HepG2 (cell line): Measurements from ENCODE around the gene HSDL2. TPM values are rescaled to one million over a fixed set of nuclear protein-coding genes. Genes with fewer than 3 reads are reported as not detected.

Source experiments
- CC2D1A ChIP-seq: sonication (generic); formaldehyde crosslinking; IDR thresholded peaks from 2 replicates; pipeline ENCODE4 v1.8.1; 2023; ENCODE audit warnings: mild to moderate bottlenecking, missing genetic modification reagents
- HDAC2 ChIP-seq: sonication (generic); formaldehyde crosslinking; IDR thresholded peaks from 2 replicates; pipeline ENCODE4 v1.4.0; 2020; ENCODE audit warnings: missing genetic modification reagents
- HMGA1 ChIP-seq: sonication (generic); formaldehyde crosslinking; conservative IDR thresholded peaks from 2 replicates; pipeline ENCODE4 v1.4.0; 2020; ENCODE audit warnings: missing genetic modification reagents
- JUND ChIP-seq: sonication (generic); formaldehyde crosslinking; IDR thresholded peaks from 2 replicates; pipeline ENCODE4 v1.8.0; 2022; ENCODE audit warnings: mild to moderate bottlenecking, missing genetic modification reagents
- KAT7 ChIP-seq: IDR thresholded peaks from 2 replicates; pipeline ENCODE4 v1.6.1; 2018; ENCODE audit warnings: borderline replicate concordance, missing compliant biosample characterization
- KMT2B ChIP-seq: IDR thresholded peaks from 2 replicates; pipeline ENCODE4 v1.6.1; 2016; ENCODE audit warnings: missing genetic modification reagents, missing compliant biosample characterization
- MAFK ChIP-seq, 2 experiments: IDR thresholded peaks in 1 of 2; conservative IDR thresholded peaks in 1 of 2; 2 replicates each; pipeline ENCODE4 v1.6.1; 2011; ENCODE audit warnings: improper control_type of control experiment in 2 of 2, low read length in 2 of 2
- MBNL3 ChIP-seq: fragments of 250-450 bp; sonication (Bioruptor Pico); conservative IDR thresholded peaks from 2 replicates; pipeline ENCODE4 v1.8.0; 2022; ENCODE audit warnings: mild to moderate bottlenecking, inconsistent platforms
- MIER2 ChIP-seq: IDR thresholded peaks from 2 replicates; pipeline ENCODE4 v1.6.1; 2016; ENCODE audit warnings: missing biosample characterization, missing genetic modification reagents
- SMARCC2 ChIP-seq: fragments of 450-650 bp; IDR thresholded peaks from 2 replicates; pipeline ENCODE4 v1.6.1; 2017; ENCODE audit warnings: antibody characterized with exemption, mild to moderate bottlenecking
- SNAPC4 ChIP-seq: sonication (generic); formaldehyde crosslinking; IDR thresholded peaks from 2 replicates; pipeline ENCODE4 v1.4.0; 2020; ENCODE audit warnings: mild to moderate bottlenecking, missing genetic modification reagents
- SPEN ChIP-seq: sonication (generic); formaldehyde crosslinking; IDR thresholded peaks from 2 replicates; pipeline ENCODE4 v1.5.1; 2020; ENCODE audit warnings: low read depth, mild to moderate bottlenecking, missing genetic modification reagents
- TRIM24 ChIP-seq: sonication (generic); formaldehyde crosslinking; IDR thresholded peaks from 2 replicates; pipeline ENCODE4 v1.8.0; 2022; ENCODE audit warnings: mild to moderate bottlenecking, missing genetic modification reagents
- ZBTB39 ChIP-seq: sonication (generic); formaldehyde crosslinking; IDR thresholded peaks from 2 replicates; pipeline ENCODE4 v1.5.0; 2020; ENCODE audit warnings: missing genetic modification reagents
- ZBTB7A ChIP-seq: sonication (generic); formaldehyde crosslinking; IDR thresholded peaks from 2 replicates; pipeline ENCODE4 v1.8.0; 2022; ENCODE audit warnings: mild to moderate bottlenecking, missing genetic modification reagents
- ZFP90 ChIP-seq: sonication (generic); formaldehyde crosslinking; IDR thresholded peaks from 2 replicates; pipeline ENCODE4 v1.8.0; 2022; ENCODE audit warnings: missing genetic modification reagents, mild to moderate bottlenecking, inconsistent platforms, borderline replicate concordance
- ZNF10 ChIP-seq: sonication (generic); formaldehyde crosslinking; IDR thresholded peaks from 2 replicates; pipeline ENCODE4 v1.4.0; 2020; ENCODE audit warnings: mild to moderate bottlenecking, low read depth, missing genetic modification reagents, borderline replicate concordance
- ZNF263 ChIP-seq: sonication (generic); formaldehyde crosslinking; IDR thresholded peaks from 2 replicates; pipeline ENCODE4 v1.4.0; 2020; ENCODE audit warnings: missing genetic modification reagents
- polyA plus RNA-seq, 8 experiments: library from polyadenylated mRNA; depleted of rRNA in 3 of 8; stranded (reverse) in 7 of 8; unstranded in 1 of 8; fragments of >200 nt; fragmentation: Illumina TruSeq in 4 of 8; extraction: Trizol in 4 of 8; gene quantifications; 2 replicates each; pipeline versions ENCODE4 v1.2.1 to v1.2.3, GENCODE V29; 2011 to 2016; ENCODE audit warnings: low read depth in 4 of 8, missing spikeins in 1 of 8, mixed read lengths in 1 of 8; ENCODE audit not compliant: insufficient read depth in 1 of 8
- total RNA-seq, 5 experiments: library from RNA; depleted of rRNA; stranded (reverse); fragments of >200 nt; fragmentation: Illumina TruSeq; extraction: Trizol; gene quantifications; 2 replicates each; pipeline ENCODE4 v1.2.3, GENCODE V29; 2016; ENCODE audit warnings: low read depth in 1 of 5
- TF ChIP-seq, protein P1 (sequence below): sonication (generic); formaldehyde crosslinking; IDR thresholded peaks from 2 replicates; pipeline ENCODE4 v1.9.0; 2021; ENCODE audit warnings: missing genetic modification reagents, borderline replicate concordance
- TF ChIP-seq, protein P2 (sequence below): sonication (generic); formaldehyde crosslinking; IDR thresholded peaks from 2 replicates; pipeline ENCODE4 v1.5.0; 2020; ENCODE audit warnings: missing genetic modification reagents

Gene HSDL2
- total and polyA plus RNA-seq, 2 of the 13 experiments (the other 11 are each of a cell fraction or from before 2014, with no cell fraction given): 55.3 to 80.2 TPM

GRCh38 chr9:112332977-112333638 is 46.8 kb upstream of the HSDL2 start, which contains the start of gene PTBP3 (continued):
- no peak for TF ChIP-seq TRIM24 (CRISPR knock-in tag)
- peak; percentile 98 for TF ChIP-seq KAT7 (CRISPR knock-in tag)
- TF ChIP-seq, protein P1, sequence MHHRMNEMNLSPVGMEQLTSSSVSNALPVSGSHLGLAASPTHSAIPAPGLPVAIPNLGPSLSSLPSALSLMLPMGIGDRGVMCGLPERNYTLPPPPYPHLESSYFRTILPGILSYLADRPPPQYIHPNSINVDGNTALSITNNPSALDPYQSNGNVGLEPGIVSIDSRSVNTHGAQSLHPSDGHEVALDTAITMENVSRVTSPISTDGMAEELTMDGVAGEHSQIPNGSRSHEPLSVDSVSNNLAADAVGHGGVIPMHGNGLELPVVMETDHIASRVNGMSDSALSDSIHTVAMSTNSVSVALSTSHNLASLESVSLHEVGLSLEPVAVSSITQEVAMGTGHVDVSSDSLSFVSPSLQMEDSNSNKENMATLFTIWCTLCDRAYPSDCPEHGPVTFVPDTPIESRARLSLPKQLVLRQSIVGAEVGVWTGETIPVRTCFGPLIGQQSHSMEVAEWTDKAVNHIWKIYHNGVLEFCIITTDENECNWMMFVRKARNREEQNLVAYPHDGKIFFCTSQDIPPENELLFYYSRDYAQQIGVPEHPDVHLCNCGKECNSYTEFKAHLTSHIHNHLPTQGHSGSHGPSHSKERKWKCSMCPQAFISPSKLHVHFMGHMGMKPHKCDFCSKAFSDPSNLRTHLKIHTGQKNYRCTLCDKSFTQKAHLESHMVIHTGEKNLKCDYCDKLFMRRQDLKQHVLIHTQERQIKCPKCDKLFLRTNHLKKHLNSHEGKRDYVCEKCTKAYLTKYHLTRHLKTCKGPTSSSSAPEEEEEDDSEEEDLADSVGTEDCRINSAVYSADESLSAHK: no peak
- TF ChIP-seq ZNF10 (CRISPR knock-in tag): no peak
- TF ChIP-seq ZNF263 (CRISPR knock-in tag): 0 out of 2 replicates have a peak, but pooled peaks have one; percentile 14
- TF ChIP-seq, protein P2, sequence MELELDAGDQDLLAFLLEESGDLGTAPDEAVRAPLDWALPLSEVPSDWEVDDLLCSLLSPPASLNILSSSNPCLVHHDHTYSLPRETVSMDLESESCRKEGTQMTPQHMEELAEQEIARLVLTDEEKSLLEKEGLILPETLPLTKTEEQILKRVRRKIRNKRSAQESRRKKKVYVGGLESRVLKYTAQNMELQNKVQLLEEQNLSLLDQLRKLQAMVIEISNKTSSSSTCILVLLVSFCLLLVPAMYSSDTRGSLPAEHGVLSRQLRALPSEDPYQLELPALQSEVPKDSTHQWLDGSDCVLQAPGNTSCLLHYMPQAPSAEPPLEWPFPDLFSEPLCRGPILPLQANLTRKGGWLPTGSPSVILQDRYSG: peak; percentile 31; the same call in 1 of the 2 replicates
- TF ChIP-seq CC2D1A (CRISPR knock-in tag): no peak
- TF ChIP-seq SNAPC4: no peak
- no peak for TF ChIP-seq ZBTB39
- TF ChIP-seq MIER2 (CRISPR knock-in tag): no peak
- TF ChIP-seq SPEN (CRISPR knock-in tag): peak; percentile 69
- no peak for TF ChIP-seq MAFK (conservative IDR thresholded peaks at IDR 0.05 in 1 of 2, IDR thresholded peaks at IDR 0.05 in 1 of 2; ENCODE audit: low read length in 2 of 2)
- no peak for TF ChIP-seq ZBTB7A
- no peak for TF ChIP-seq HMGA1 (CRISPR knock-in tag)
- no peak for TF ChIP-seq MBNL3 (CRISPR knock-in tag)
- TF ChIP-seq JUND: no peak
- no peak for TF ChIP-seq KMT2B (CRISPR knock-in tag)
- TF ChIP-seq SMARCC2: no peak
- TF ChIP-seq ZFP90 (CRISPR knock-in tag): no peak; the same call in 1 of the 2 replicates
- peak; percentile 70 for TF ChIP-seq HDAC2 (CRISPR knock-in tag)
